HEK293 (cell line): ENCODE results near the gene HLA-DMA.

Source experiments
- CTCF ChIA-PET: fragments of 350-600 bp; formaldehyde crosslinking; extraction: SDS; loops from one replicate; lab custom pipeline; 2021; ENCODE audit warnings: antibody characterized with exemption; lab: Yijun Ruan, JAX
- POLR2A ChIA-PET: fragments of 300-600 bp; formaldehyde crosslinking; extraction: SDS; loops from one replicate; lab custom pipeline; 2020; ENCODE audit warnings: antibody characterized with exemption, inconsistent platforms; lab: Yijun Ruan, JAX
- H3K27ac ChIP-seq: fragments of 200-500 bp; sonication (Bioruptor generic); 2 replicates; pipeline ENCODE4 v1.5.1; 2014; ENCODE audit warnings: low read depth, low read length, control low read depth, inconsistent platforms; ENCODE audit errors: extremely low read depth
- H3K36me3 ChIP-seq, 2 experiments: fragments of 200-500 bp in 1 of 2; sonication (Bioruptor generic) in 1 of 2; 1 replicate in 1 of 2; 2 replicates in 1 of 2; pipeline ENCODE4 v1.5.1; 2014 to 2017; ENCODE audit warnings: inconsistent platforms in 2 of 2, low read length in 2 of 2; ENCODE audit not compliant: control insufficient read depth in 2 of 2, insufficient read depth in 1 of 2
- H3K4me1 ChIP-seq: fragments of 200-500 bp; sonication (Bioruptor generic); 2 replicates; pipeline ENCODE4 v1.5.1; 2014; ENCODE audit warnings: mild to moderate bottlenecking, low read length, inconsistent platforms; ENCODE audit not compliant: control insufficient read depth, insufficient read depth
- H3K4me3 ChIP-seq: 2 replicates; pipeline ENCODE4 v1.5.1; 2011; ENCODE audit warnings: low read depth, mild to moderate bottlenecking, control low read depth, low read length, moderate library complexity
- H3K9me3 ChIP-seq: fragments of 200-500 bp; sonication (Bioruptor generic); 2 replicates; pipeline ENCODE4 v1.5.1; 2014; ENCODE audit warnings: low read depth, low read length, inconsistent platforms; ENCODE audit not compliant: control insufficient read depth, insufficient read depth
- BCL11B ChIP-seq: fragments of 450-650 bp; formaldehyde crosslinking; IDR thresholded peaks from 2 replicates; pipeline ENCODE4 v1.5.1; 2016; ENCODE audit warnings: low read depth, missing biosample characterization, missing genetic modification characterization
- EGR2 ChIP-seq: fragments of 450-650 bp; formaldehyde crosslinking; IDR thresholded peaks from 2 replicates; pipeline ENCODE4 v1.5.1; 2016; ENCODE audit warnings: low read depth, missing biosample characterization, missing genetic modification characterization
- FEZF1 ChIP-seq: fragments of 450-650 bp; formaldehyde crosslinking; IDR thresholded peaks from 2 replicates; pipeline ENCODE4 v1.5.1; 2016; ENCODE audit warnings: missing biosample characterization, missing genetic modification characterization
- KLF9 ChIP-seq: fragments of 450-650 bp; formaldehyde crosslinking; IDR thresholded peaks from 2 replicates; pipeline ENCODE4 v1.5.1; 2016; ENCODE audit warnings: missing biosample characterization, missing genetic modification characterization, low read depth
- MEIS1 ChIP-seq: sonication (generic); formaldehyde crosslinking; IDR thresholded peaks from 2 replicates; pipeline ENCODE4 v1.8.1; 2022; ENCODE audit warnings: missing genetic modification reagents, mild to moderate bottlenecking, borderline replicate concordance
- MZF1 ChIP-seq: fragments of 450-650 bp; formaldehyde crosslinking; IDR thresholded peaks from 2 replicates; pipeline ENCODE4 v1.5.1; 2017; ENCODE audit warnings: missing biosample characterization, missing genetic modification characterization, borderline replicate concordance
- PRDM6 ChIP-seq: fragments of 450-650 bp; formaldehyde crosslinking; IDR thresholded peaks from 2 replicates; pipeline ENCODE4 v1.5.1; 2017; ENCODE audit warnings: missing biosample characterization, missing genetic modification characterization
- REPIN1 ChIP-seq: fragments of 450-650 bp; formaldehyde crosslinking; IDR thresholded peaks from 2 replicates; pipeline ENCODE4 v1.5.1; 2017; ENCODE audit warnings: missing biosample characterization, missing genetic modification characterization, low read depth
- SCRT2 ChIP-seq: fragments of 450-650 bp; formaldehyde crosslinking; IDR thresholded peaks from 2 replicates; pipeline ENCODE4 v1.5.1; 2016; ENCODE audit warnings: missing biosample characterization, missing genetic modification characterization
- SETDB1 ChIP-seq: IDR thresholded peaks from one replicate; pipeline ENCODE4 v1.6.1; 2017; ENCODE audit warnings: mild to moderate bottlenecking, low read length, moderate library complexity, mixed read lengths; ENCODE audit not compliant: insufficient read length
- SP2 ChIP-seq: fragments of 450-650 bp; formaldehyde crosslinking; IDR thresholded peaks from 2 replicates; pipeline ENCODE4 v1.5.1; 2016; ENCODE audit warnings: missing biosample characterization, missing genetic modification characterization
- SP3 ChIP-seq: fragments of 450-650 bp; formaldehyde crosslinking; IDR thresholded peaks from 2 replicates; pipeline ENCODE4 v1.5.1; 2016; ENCODE audit warnings: missing biosample characterization, missing genetic modification characterization
- ZBTB10 ChIP-seq: fragments of 450-650 bp; formaldehyde crosslinking; IDR thresholded peaks from 2 replicates; pipeline ENCODE4 v1.5.1; 2016; ENCODE audit warnings: missing biosample characterization, missing genetic modification characterization
- ZBTB6 ChIP-seq: fragments of 450-650 bp; formaldehyde crosslinking; IDR thresholded peaks from 2 replicates; pipeline ENCODE4 v1.5.1; 2017; ENCODE audit warnings: missing biosample characterization, missing genetic modification characterization
- ZBTB8A ChIP-seq: fragments of 450-650 bp; formaldehyde crosslinking; IDR thresholded peaks from 2 replicates; pipeline ENCODE4 v1.5.1; 2016; ENCODE audit warnings: missing biosample characterization, missing genetic modification characterization
- ZEB2 ChIP-seq: fragments of 450-650 bp; formaldehyde crosslinking; IDR thresholded peaks from 2 replicates; pipeline ENCODE4 v1.5.1; 2016; ENCODE audit warnings: missing biosample characterization, missing genetic modification characterization
- ZFP3 ChIP-seq: fragments of 450-650 bp; formaldehyde crosslinking; IDR thresholded peaks from 2 replicates; pipeline ENCODE4 v1.5.1; 2016; ENCODE audit warnings: low read depth, missing biosample characterization, missing genetic modification characterization
- ZNF223 ChIP-seq: fragments of 450-650 bp; formaldehyde crosslinking; IDR thresholded peaks from 2 replicates; pipeline ENCODE4 v1.5.1; 2016; ENCODE audit warnings: missing biosample characterization, missing genetic modification characterization
- ZNF24 ChIP-seq: fragments of 450-650 bp; formaldehyde crosslinking; IDR thresholded peaks from 2 replicates; pipeline ENCODE4 v1.5.1; 2016; ENCODE audit warnings: missing biosample characterization, missing genetic modification characterization
- ZNF266 ChIP-seq: fragments of 450-650 bp; formaldehyde crosslinking; IDR thresholded peaks from 2 replicates; pipeline ENCODE4 v1.5.1; 2016; ENCODE audit warnings: missing biosample characterization, missing genetic modification characterization, low read depth
- ZNF311 ChIP-seq: fragments of 450-650 bp; formaldehyde crosslinking; IDR thresholded peaks from 2 replicates; pipeline ENCODE4 v1.5.1; 2017; ENCODE audit warnings: missing biosample characterization, missing genetic modification characterization, borderline replicate concordance
- ZNF335 ChIP-seq: fragments of 450-650 bp; formaldehyde crosslinking; conservative IDR thresholded peaks from 2 replicates; pipeline ENCODE4 v1.5.1; 2016; ENCODE audit warnings: missing biosample characterization, missing genetic modification characterization
- ZNF37A ChIP-seq: fragments of 450-650 bp; IDR thresholded peaks from 2 replicates; pipeline ENCODE4 v1.5.1; 2018; ENCODE audit warnings: missing biosample characterization, missing genetic modification characterization
- ZNF48 ChIP-seq: fragments of 450-650 bp; formaldehyde crosslinking; IDR thresholded peaks from 2 replicates; pipeline ENCODE4 v1.5.1; 2016; ENCODE audit warnings: missing biosample characterization, missing genetic modification characterization
- ZNF513 ChIP-seq: fragments of 450-650 bp; IDR thresholded peaks from 2 replicates; pipeline ENCODE4 v1.5.1; 2018; ENCODE audit warnings: missing biosample characterization, missing genetic modification characterization
- ZNF596 ChIP-seq: fragments of 450-650 bp; IDR thresholded peaks from 2 replicates; pipeline ENCODE4 v1.5.0; 2018; ENCODE audit warnings: missing biosample characterization, mild to moderate bottlenecking, missing genetic modification characterization, moderate library complexity
- ZNF600 ChIP-seq: fragments of 450-650 bp; formaldehyde crosslinking; IDR thresholded peaks from 2 replicates; pipeline ENCODE4 v1.5.1; 2016; ENCODE audit warnings: missing biosample characterization, missing genetic modification characterization
- ZNF707 ChIP-seq: fragments of 450-650 bp; formaldehyde crosslinking; IDR thresholded peaks from 2 replicates; pipeline ENCODE4 v1.5.1; 2016; ENCODE audit warnings: missing biosample characterization, missing genetic modification characterization

The HLA-DMA gene

GRCh38 chr6:32974016-32974333 is 21.1 kb upstream of the HLA-DMA start:
- peaks cover 52 to 81% of the 10 kb centered on the region in 2 experiments for H3K36me3 ChIP-seq
- H3K27ac ChIP-seq = peak overlapping the region; percentile 99
- TF ChIP-seq ZNF596 (tag by site-specific recombination) (no peak), MEIS1 (CRISPR knock-in tag) (no peak), ZNF335 (tag by site-specific recombination) (peak; percentile 51), ZNF24 (tag by site-specific recombination) (no peak), ZFP3 (tag by site-specific recombination) (no peak), PRDM6 (tag by site-specific recombination) (0 out of 2 replicates have a peak, but pooled peaks have one; percentile 15), ZNF223 (tag by site-specific recombination) (no peak), SP2 (tag by site-specific recombination) (no peak), BCL11B (tag by site-specific recombination) (no peak), ZBTB6 (no peak), ZNF513 (tag by site-specific recombination) (no peak), SETDB1 (no peak)
- POLR2A ChIA-PET = interaction anchor here (0.6 to 11.3 kb wide), 6 partner anchors 8 to 1141 kb away, joined by 3 to 405 read pairs (median 174); partner anchors contain the start of genes HLA-DMA, HLA-DMB and TAP2
- peak overlapping the region; percentile 97 for H3K4me3 ChIP-seq
- CTCF ChIA-PET = interaction anchor here (0.6 to 18.0 kb wide), 9 partner anchors 13 to 726 kb away, joined by 3 to 344 read pairs (median 3); partner anchors contain the start of genes HLA-DMA and TAP2
- no peaks in the 10 kb centered on the region for H3K9me3 ChIP-seq
- H3K4me1 ChIP-seq = peaks cover 25% of the 10 kb centered on the region

- H3K4me1 ChIP-seq = peaks cover 25% of the 10 kb centered on the region
- no peaks in the 10 kb centered on the region for H3K9me3 ChIP-seq
- H3K27ac ChIP-seq = peak overlapping the region; percentile 99
- ChIA-PET CTCF (interaction anchor here (0.6 to 18.0 kb wide), 6 partner anchors 13 to 331 kb away, joined by 3 to 344 read pairs (median 7); partner anchors contain the start of gene HLA-DMA), POLR2A (interaction anchor here (1.2 to 11.3 kb wide), 19 partner anchors 9 to 1146 kb away, joined by 3 to 405 read pairs (median 24); partner anchors contain the start of genes ATF6B, CUTA, FKBPL and HLA-DMA)
- peak overlapping the region; percentile 97 for H3K4me3 ChIP-seq
- H3K36me3 ChIP-seq = peaks cover 49 to 75% of the 10 kb centered on the region in 2 experiments
- TF ChIP-seq ZNF707 (tag by site-specific recombination) (no peak), MZF1 (tag by site-specific recombination) (no peak; the same call in 1 of the 2 replicates), KLF9 (tag by site-specific recombination) (0 out of 2 replicates have a peak, but pooled peaks have one; percentile 17), ZNF311 (tag by site-specific recombination) (no peak), ZEB2 (tag by site-specific recombination) (no peak; the same call in 1 of the 2 replicates), EGR2 (tag by site-specific recombination) (no peak), FEZF1 (no peak), ZNF600 (tag by site-specific recombination) (peak; percentile 4; the same call in 1 of the 2 replicates), REPIN1 (tag by site-specific recombination) (no peak), ZBTB10 (tag by site-specific recombination) (no peak), SP3 (tag by site-specific recombination) (peak; percentile 1; the same call in 1 of the 2 replicates), ZBTB8A (tag by site-specific recombination) (no peak), ZNF48 (tag by site-specific recombination) (no peak), ZNF37A (tag by site-specific recombination) (no peak), ZNF266 (tag by site-specific recombination) (no peak), SCRT2 (tag by site-specific recombination) (no peak)
These were observed 20.5 kb upstream of the HLA-DMA start for GRCh38 chr6:32973144-32974015.
